GM12891 (cell line): ENCODE data around the gene DCAF7.

Source experiments
- PAX5 ChIP-seq: IDR thresholded peaks from 2 replicates; pipeline ENCODE4 v1.6.1; 2011; ENCODE audit warnings: low read length, moderate library complexity, mild to moderate bottlenecking; ENCODE audit not compliant: insufficient read depth, severe bottlenecking
- POLR2A ChIP-seq: IDR thresholded peaks from 2 replicates; pipeline ENCODE4 v1.6.1; 2011; ENCODE audit warnings: low read depth, low read length, control low read depth
- POLR2AphosphoS5 ChIP-seq: IDR thresholded peaks from 2 replicates; pipeline ENCODE4 v1.6.1; 2011; ENCODE audit warnings: low read depth, low read length, control low read depth
- POU2F2 ChIP-seq: IDR thresholded peaks from 2 replicates; pipeline ENCODE4 v1.6.1; 2011; ENCODE audit warnings: low read depth, mild to moderate bottlenecking, control low read depth, low read length, moderate library complexity
- SPI1 ChIP-seq: IDR thresholded peaks from 2 replicates; pipeline ENCODE4 v1.6.1; 2011; ENCODE audit warnings: low read depth, low read length, control low read depth
- TAF1 ChIP-seq: IDR thresholded peaks from 2 replicates; pipeline ENCODE4 v1.6.1; 2011; ENCODE audit warnings: low read depth, low read length, control low read depth

GRCh38 chr17:63592797-63593196, 42.5 kb downstream of the DCAF7 start:
- TF ChIP-seq SPI1 (no peak), POLR2AphosphoS5 (no peak), POLR2A (no peak), TAF1 (no peak), POU2F2 (no peak), PAX5 (no peak)
